DMS 273 (cell line): Measurements from ENCODE around the gene LCE3D.
A peak's percentile ranks its signal among the peaks of the same experiment; 100 is the strongest.
"Not testable (repeated sequence)": the region's sequence is repeated elsewhere in the genome, so short reads cannot be mapped to it uniquely, and the experiment has no call there.

Source experiments
- DNase-seq: peaks from one replicate; lab custom pipeline; 2025; ENCODE audit not compliant: unreplicated experiment; lab: John Stamatoyannopoulos, UW

The LCE3D gene, protein sequence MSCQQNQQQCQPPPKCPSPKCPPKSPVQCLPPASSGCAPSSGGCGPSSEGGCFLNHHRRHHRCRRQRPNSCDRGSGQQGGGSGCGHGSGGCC

DNA sequence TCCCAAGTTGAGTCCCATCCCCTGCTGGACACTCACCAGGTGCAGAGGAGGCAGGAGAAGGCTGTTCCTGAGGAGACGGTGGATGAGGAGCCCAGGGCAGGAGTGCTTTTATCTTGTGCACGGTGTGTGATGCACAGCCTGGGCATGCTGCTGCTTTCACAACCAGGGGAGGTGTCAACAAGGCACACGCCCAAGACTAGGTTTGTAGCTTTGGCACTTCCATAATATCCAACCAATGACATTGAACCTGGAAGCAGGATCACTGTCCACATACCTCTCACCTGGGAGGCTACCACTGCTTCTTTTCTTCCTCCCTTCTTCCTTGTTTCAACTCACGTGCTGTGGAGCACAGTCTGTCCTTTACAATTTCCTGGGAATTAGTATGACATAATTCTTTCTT lies at the start of gene LCE3D:
Gene LCE3D, minus strand, starts transcription at position 84 of the 400 bp plus-strand sequence. CDS start 580 bp downstream, outside the sequence.
- no peak for DNase-seq

DNA sequence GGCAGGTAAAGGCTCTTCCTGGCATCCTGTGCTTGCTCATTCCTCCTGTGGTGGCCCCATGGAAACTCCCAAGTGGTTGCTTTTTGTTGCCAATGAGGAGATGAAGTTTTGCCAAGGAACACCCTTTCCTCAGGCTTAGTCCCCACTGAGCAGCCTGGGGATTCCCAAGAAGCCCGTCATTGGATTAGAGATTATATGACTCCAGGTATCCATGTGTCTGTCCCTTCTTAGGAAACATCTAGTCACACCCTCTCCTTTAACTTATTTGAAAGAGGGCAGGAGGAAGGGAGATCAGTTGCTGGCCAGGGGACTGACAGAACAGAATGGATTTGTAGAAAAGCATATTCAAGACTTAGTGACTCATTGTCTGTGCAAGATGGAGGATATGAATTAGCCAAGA lies 46.4 kb upstream of the LCE3D start:
- DNase-seq, result no peak

DNA sequence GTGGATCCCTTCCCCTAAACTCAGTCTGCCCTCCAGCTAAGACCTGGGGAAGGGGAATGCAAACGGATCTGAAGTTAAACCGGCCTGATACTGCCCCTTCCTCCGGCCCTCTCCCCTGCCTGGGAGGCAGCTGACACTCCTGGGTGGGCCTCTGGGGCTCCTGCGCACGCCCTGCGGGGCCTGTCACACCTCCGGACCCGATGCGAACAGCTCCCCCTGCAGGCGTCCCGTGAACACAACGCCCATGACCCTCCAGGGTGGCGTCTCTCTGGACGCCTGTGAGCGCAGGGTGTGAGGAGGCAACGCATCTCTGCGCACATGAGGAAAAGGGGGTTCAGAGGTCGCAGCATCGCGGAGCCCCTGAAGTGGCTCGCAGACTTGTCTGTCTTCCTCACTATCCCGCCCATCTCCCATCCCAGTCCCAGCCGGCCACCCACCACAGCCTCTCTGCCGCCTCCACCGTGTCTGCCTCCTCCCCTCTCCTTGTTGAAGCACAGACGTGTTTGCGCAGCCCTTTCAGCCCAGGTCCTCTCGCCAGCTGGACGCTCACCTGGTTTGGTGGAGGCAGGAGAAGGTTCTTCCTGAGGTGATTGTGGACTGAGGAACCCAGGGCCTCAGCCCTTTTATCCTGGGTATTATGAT lies 43.0 kb upstream of the LCE3D start:
- peak; percentile 43 for DNase-seq

DNA sequence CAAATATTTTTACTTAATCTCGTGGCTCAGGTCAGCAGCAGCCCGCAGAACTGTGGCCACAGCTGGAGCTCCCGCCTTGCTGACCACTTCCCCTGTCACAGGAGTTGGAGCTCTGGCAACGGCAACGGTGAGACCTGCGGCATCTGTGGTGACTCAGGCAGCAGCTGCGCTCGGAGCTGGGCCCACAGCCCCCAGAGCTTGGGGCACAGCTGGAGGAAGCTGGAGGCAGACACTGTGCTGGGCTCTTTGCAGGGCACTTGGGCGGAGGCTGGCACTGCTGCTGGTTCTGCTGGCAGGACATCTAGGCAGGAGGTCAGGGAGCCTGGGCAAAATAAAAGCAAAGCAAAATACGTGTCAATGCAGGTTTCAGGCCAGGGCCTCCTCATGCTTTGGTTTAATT lies 42.5 kb upstream of the LCE3D start, which contains the start of gene LCE3A:
Gene LCE3A, minus strand, starts transcription at position 301 of the 400 bp plus-strand sequence. Its CDS starts 0 bp downstream, at position 301.
- DNase-seq, result no peak

DNA sequence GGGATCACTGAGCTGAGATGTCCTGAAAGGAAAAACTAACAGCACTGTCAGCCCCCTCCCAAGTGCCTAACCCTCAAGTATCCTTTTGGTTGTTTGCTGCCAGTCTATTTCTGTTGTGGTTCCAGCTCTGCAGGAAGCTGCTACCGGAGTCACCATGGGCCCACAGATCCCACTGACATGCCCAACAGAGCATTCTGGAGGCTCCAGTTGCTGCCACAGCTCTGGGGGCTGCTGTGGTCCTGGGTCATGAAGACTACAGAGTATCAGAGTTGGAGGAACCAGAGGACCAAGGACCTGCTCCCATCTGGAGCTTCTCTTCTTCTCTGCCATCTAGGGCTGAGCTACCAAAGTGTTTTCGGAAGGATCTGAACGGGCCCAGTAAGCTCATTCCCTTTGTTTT lies 41.7 kb upstream of the LCE3D start:
- DNase-seq, result no peak

DNA sequence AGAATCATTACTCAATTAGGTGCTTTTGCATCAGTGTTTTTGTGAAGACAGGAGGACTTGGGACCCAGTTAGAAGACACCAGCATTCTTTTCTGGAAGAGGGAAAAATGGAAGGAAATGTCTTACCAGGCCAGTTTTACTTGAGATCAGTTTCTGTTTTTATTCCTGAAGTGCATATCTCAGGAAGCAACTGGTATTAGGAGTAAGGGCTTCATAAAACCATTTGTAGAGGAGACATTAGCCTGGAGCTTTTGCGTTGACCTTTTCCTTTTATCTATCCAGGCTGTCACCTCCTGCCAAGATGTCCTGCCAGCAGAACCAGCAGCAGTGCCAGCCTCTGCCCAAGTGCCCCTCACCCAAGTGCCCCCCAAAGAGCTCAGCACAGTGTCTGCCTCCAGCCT lies 33.2 kb upstream of the LCE3D start, which contains the start of gene LCE3B:
Gene LCE3B, plus strand, starts transcription at position 301 of the 400 bp plus-strand sequence. Its CDS starts 0 bp downstream, at position 301.
- no peak for DNase-seq

DNA sequence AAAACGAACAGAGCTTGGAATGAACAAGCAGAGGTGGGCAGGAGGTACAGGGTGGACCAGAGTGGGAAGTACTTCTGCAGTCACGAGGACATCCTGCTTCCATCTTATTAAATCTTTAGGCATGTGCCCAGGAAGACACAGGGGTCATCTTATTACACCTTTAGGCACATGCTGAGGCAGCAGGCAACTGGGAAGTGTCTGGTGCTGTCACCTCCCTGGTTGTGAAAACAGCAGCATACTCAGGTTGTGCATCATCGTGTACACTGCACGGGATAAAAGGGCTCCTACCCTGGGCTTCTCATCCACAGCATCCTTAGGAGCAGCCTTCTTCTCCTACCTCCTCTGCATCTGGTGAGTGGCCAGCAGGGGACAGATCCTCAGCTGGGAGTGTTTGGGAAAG lies 19.6 kb upstream of the LCE3D start, which contains the start of gene LCE3C:
Gene LCE3C, plus strand, starts transcription at position 301 of the 400 bp plus-strand sequence. CDS start 498 bp downstream, outside the sequence.
- no peak for DNase-seq

DNA sequence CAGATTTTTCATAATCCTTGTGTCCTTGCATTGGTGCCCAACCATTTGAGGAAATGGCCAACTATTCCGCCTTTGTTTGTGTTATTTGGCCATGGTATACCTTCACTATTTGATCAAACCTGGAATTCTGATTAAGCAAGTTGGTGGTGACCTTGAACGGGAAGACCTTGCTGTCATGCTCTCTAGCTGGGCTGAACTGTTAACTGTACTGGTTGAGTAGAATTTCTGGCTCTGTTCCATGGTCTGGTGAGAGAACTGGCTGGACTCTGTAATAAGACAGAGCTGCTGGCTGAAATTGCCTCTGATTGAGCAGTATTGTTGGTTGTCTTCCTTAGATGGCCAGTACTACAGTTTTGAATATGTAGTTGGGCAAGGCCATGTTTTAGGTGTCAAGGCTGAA lies 16.7 kb upstream of the LCE3D start:
- no peak for DNase-seq

DNA sequence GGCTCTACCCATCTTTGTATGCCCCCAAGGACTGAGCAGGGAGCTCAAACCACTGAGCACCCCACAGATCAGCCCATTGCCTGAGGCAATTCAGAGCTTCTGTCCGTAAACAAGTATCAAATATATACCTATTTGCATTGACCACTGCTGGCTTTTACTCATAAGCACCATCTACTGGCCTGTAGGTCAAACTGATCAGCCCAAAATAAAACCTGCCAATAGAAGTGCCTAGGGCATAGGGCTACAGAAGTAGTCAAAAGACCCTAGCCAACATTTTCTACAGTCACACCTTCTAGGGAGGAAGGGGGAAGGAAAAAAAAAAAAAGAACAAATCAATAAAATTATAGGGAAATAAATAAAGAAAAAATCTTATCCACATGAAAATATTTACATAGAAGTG lies 5.3 kb upstream of the LCE3D start:
- DNase-seq, result no peak

DNA sequence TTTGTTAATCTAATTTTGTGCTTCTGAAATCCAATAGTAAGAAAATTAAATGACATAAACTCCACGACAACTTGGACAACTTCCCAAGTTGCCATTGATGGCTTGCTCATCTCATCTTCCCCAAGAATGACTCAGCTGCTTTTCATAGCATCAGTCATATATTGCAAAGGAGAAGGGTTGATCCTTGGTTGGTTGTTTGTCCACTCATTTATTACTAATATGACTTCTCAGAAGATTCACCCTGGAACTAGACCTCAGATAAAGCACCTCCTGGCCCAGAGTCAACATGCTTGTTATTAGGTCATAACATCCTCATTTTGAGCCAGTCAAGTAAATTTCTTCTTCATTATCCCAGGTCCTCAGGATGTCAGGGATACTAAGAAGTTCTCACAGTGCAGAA lies 2.3 kb upstream of the LCE3D start:
- DNase-seq, result no peak

DNA sequence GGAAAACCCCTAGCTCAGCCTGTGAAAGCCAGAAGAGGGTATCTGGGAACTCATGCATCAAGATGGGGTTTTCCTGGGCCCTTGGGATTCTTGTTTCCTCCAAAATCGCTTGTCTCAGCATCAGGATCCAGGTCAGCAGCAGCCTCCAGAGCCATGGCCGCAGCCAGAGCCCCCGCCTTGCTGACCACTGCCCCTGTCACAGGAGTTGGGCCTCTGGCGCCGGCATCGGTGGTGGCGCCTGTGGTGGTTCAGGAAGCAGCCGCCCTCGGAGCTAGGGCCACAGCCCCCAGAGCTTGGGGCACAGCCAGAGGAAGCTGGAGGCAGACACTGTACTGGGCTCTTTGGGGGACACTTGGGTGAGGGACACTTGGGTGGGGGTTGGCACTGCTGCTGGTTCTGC lies 790 bp downstream of the LCE3D start:
- DNase-seq, result not testable (repeated sequence)

DNA sequence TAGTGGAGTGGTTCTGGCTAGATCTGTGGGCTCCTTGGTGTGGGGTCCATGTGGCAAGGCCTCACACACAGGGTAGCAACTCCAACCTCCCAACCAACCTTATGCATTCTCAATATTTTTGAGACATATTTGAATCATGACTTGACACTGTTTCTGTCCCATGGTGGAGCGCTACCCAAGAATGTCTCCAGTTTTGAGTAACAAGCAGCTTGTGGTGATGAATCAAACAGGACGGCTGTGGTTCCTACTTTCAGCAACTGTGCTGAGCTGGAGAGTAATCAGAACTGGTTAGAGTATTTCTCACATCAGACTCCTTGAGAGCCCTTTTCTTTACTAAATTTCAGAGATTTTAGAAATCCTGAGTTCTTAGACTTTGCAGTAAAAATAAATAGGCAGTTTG lies 3.1 kb downstream of the LCE3D start:
- no peak for DNase-seq

DNA sequence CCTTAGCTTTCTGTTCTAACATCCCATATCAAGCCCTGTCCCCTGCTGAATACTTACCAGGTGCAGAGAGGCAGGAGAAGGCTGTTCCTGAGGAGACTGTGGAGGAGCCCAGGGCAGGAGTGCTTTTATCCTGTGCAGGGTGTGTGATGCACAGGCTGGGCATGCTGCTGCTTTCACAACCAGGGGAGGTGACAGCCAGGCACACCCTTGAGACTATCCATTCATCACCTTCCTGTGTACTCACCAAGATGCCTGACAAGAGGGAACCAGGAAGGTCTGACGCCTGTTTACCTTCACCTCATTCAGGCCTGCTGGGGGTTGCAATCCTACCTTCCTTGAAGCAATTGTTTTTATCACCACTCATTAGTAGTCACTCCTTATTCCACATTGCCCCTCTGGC lies 13.6 kb downstream of the LCE3D start, which contains the start of gene LCE3E:
Gene LCE3E, minus strand, starts transcription at position 100 of the 400 bp plus-strand sequence. CDS start 572 bp downstream, outside the sequence.
- no peak for DNase-seq

DNA sequence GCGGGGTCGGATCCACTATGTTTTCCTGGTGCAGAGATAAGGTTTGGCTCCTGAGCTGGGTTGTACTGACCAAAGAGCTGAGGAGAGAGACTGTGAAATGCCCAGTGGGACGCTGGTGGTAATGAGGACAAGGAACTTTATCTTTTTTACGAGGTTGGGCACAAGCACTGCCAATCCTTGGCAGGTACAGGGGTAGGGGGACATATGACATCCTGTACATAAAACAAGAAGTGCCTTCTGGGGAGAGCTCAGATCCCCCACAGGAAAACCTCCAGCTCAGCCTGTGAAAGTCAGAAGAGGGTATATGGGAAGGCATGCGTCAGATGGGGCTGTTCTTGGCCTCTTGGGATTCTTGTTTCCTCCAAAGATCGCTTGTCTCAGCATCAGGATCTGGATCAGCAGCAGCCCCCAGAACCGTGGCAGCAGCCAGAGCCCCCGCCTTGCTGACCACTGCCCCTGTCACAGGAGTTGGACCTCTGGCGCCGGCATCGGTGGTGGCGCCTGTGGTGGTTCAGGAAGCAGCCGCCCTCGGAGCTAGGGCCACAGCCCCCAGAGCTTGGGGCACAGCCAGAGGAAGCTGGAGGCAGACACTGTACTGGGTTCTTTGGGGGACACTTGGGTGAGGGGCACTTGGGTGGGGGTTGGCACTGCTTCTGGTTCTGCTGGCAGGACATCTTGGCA lies 14.6 kb downstream of the LCE3D start:
- DNase-seq, result no peak

DNA sequence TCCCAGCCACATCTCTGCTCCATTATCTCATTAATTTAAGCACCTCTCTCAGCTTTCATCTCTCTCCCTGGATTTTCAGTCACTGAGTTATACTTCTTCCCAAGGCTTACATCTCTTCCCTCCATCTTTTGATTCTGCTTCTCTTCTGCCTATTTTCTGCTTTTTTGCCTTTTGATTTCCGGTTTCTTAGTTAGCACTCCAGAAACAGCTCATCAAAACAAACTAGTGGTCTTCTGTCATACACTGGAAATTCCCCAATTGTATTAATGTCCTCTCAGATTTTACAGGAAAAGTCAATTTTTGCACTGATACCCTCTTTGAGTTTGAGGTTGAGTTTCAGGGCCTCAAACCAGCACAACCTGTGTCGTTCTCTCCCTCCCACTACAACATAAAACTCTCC lies 15.2 kb downstream of the LCE3D start:
- DNase-seq, result no peak

DNA sequence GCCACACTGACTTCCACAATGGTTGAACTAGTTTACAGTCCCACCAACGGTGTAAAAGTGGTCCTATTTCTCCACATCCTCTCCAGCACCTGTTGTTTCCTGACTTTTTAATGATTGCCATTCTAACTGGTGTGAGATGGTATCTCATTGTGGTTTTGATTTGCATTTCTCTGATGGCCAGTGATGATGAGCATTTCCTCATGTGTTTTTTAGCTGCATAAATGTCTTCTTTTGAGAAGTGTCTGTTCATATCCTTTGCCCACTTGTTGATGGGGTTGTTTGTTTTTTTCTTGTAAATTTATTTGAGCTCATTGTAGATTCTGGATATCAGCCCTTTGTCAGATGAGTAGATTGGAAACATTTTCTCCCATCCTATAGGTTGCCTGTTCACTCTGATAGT lies 32.0 kb downstream of the LCE3D start:
- DNase-seq, result not testable (repeated sequence)

DNA sequence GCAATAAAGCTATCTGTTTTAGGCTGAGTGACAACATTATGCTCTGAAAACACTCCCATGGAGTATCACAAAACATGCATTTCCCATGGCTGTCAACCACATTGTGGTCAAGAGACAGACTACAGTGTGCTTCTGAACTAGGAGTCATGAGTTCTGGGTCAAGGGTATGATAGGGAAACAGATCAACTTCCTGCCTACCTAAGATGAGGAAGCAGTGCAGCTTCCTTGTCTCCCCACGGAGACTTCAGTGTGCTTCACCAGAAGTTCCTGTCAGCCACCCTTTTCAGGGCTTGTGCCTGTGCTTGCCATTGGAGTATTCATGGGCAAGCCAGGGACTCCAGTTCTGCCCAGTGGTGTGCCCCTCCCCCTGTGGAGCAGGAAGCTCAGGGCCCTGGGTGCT lies 33.6 kb downstream of the LCE3D start:
- no peak for DNase-seq

DNA sequence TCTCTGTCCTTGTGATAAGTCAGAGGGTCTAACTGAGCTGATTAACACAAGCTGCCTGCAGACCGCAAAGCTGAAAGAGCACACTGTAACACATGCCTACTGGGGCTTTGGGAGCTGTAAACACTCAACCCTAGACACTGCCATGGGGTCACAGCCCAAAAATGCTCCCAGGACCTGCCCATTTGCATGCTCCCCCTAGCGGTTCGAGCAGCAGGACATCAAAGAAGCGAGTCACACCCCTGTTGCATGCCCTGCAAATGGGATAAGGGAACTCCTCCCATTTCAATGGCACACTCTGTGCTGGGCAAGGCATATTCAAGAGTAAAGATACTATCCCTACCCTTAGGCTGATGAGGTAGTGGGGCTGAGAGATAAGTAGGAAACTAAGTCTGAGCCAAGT lies 36.5 kb downstream of the LCE3D start:
- peak; percentile 29 for DNase-seq

DNA sequence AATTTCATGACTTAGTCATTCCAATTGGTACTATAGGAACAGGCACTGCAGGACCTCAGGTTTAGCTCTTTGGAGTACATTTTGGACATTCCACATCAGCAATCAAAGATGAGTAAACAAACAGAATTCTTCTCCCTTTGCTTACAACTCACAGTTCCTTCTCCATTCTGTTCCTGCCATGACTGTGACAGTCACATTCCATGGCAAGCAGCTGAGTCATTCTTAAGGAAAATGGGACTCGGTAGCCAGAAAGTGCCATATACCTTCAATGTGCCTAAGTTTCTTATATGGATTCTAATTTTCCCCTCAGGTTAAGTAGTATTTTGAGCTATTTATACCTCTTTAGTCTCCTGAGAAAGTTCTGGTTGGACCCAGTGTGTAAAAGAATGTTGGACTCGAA lies 40.4 kb downstream of the LCE3D start:
- no peak for DNase-seq

DNA sequence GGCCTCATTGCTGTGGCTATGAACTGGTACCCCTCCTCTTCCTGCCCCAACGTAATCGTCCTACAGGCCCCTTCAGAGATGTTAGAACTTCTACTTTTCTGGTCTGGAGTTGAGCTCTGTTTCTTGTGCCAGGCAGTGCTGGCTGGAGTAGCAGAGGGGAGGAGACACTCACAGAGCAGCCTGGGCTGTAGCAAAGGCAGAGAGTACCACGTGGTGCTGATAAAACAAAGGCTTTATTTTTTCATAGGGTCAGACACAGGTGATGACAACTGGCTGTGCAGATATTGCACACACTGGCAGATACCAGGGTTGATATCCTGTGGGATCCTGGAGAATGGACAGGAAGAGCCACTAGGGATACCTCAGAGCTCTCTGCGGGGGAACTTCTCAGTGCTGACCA lies 42.8 kb downstream of the LCE3D start:
- DNase-seq, result no peak

DNA sequence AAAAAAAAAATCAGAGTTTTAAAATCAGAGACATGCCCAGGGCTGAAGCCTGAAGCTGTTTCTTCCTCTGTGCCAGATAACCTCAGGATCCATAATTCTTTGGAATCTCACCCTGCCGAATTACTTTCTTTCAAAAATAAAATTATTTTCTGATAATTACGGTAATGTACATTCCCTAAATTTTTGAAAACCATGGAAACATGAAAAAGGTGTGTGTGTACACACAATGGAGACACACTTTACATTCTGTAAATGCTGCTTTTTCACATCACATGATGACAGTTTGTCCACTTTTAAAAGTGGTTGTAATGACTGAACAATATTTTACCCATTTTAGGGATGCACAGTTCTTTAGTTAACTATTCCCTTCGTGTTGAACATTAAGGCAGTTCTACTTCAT lies 44.5 kb downstream of the LCE3D start:
- DNase-seq, result no peak

DNA sequence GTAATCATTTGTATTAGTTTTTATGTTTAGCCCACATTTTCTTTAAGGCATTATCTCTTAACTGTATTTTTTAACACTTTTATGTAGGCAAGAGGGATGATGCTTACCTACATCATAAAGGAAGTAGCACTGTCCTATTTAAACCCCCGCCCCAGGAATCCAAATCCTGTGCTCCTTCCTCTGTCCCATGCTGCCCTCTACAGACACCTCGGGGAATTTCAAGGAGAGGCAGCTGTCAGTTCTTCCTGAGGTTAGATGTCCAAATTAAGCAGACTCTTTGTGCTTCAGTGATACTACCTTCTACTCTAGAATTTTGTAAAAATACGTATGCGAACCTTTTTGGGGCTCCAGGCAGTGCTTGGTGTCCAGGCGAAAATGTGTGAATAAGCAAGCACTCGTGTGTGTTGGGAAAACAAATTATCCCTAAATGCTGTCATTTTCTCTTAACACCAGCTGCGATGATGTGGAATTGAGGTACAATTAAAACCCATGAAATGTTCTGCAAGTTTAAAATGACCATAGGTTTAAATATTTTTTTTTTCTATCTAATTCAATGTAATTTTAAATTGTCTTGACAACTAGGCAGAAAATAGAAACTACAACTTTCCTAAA lies 46.9 kb downstream of the LCE3D start:
- DNase-seq, result peak; percentile 79
